ENCODE results near the gene HOXA9. TPM values are rescaled to one million over a fixed set of nuclear protein-coding genes. Genes with fewer than 3 reads are reported as not detected.

HOXA9 gene
- total RNA-seq, 1 experiment from 2014 or later: 6.9 TPM

DNA sequence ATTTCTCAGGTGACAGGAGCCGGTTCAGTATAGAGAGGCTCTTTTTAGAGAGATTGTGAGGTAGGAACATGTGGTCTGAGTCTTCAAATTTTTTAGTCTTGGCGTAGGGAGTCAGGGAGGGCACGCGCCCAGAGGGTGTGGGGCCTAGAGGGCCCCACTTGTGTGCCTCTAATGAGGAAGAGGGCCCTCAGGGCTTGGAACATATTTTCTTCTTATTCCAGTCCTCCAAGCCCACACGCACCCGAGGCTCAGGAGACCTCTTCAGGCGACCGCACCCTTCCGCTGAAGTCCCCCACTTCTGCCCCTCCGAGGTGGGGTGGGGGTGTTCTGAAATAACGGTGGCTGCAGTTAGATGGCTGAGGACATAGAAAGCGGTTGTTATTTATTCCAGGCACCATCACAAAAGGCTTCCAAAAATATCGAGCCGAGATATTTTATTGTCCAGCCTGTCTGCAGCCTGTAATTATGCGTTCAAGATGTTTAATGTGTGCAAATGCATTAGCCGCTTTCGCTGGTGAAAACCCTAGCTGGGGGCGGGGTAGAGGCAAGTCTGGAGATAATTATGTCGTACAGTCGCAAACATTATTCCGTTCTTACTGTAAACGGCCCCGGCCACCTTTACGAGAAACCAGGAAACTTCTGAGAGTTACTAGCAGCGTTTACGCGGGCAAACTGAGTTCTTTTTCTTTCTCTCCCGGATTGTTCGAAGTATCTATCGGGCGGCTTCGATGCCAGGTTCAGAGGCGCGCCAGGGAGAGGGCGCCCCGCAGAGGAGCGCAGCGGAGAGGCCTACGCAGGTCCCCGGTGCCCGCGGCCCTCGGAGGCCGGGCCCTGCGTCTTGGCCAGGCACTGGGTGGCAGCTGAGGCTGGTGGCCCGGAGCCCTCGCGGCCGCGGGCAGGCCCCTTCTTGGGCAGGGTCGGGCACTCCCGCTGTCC lies 47.4 kb upstream of the HOXA9 start:
- TF ChIP-seq, protein P1, sequence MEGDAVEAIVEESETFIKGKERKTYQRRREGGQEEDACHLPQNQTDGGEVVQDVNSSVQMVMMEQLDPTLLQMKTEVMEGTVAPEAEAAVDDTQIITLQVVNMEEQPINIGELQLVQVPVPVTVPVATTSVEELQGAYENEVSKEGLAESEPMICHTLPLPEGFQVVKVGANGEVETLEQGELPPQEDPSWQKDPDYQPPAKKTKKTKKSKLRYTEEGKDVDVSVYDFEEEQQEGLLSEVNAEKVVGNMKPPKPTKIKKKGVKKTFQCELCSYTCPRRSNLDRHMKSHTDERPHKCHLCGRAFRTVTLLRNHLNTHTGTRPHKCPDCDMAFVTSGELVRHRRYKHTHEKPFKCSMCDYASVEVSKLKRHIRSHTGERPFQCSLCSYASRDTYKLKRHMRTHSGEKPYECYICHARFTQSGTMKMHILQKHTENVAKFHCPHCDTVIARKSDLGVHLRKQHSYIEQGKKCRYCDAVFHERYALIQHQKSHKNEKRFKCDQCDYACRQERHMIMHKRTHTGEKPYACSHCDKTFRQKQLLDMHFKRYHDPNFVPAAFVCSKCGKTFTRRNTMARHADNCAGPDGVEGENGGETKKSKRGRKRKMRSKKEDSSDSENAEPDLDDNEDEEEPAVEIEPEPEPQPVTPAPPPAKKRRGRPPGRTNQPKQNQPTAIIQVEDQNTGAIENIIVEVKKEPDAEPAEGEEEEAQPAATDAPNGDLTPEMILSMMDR (IDR thresholded peaks at IDR 0.05; ENCODE audit: unreplicated experiment): no peak
- Mint-ChIP-seq H3K36me3 (ENCODE audit: insufficient read depth, unreplicated experiment) (no peaks in the 10 kb centered on the region), H3K4me1 (ENCODE audit: insufficient read depth, unreplicated experiment) (no peaks in the 10 kb centered on the region), H3K27ac (ENCODE audit: low read depth, unreplicated experiment) (no peak overlapping the region), H3K27me3 (ENCODE audit: insufficient read depth, unreplicated experiment) (no peaks in the 10 kb centered on the region), H3K4me3 (ENCODE audit: unreplicated experiment) (no peak overlapping the region), H3K9me3 (ENCODE audit: unreplicated experiment) (no peaks in the 10 kb centered on the region)
- BruUV-seq (replicated peaks): no TSS peak
- ChIA-PET POLR2A (no interaction called here), CTCF (interaction anchor here (1.8 kb wide), 1 partner anchor 393 kb away, joined by 5 read pairs; no protein-coding TSS in a partner anchor)
- intact Hi-C loops (cut with micrococcal nuclease): no loop called here
- DNase-seq (ENCODE audit: unreplicated experiment): no peak

DNA sequence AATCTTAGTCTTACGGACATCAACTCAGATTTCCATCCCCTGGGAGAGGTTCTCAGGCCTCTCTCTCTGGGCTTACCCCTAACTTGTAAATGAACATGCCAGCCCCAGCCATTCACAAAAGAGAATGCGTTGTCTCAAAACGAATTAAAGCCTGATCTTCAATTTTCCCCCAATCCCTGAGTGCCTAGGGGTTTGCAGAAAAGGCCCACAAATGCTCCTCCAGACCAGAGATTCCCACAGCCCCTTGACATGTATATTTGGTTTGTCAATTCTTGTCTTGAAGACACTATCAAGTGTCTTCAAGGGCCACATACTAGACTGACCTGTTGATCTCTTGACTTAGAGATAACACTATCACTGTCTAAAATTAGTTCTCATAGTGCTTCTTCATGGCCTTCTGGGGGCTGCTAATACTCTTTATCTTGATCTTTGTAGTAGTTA lies 46.4 kb upstream of the HOXA9 start:
- intact Hi-C loops (cut with micrococcal nuclease): no loop called here
- POLR2A ChIA-PET: interaction anchor here (0.7 kb wide), 1 partner anchor 802 kb away, joined by 3 read pairs; no protein-coding TSS in a partner anchor
- H3K36me3 Mint-ChIP-seq (ENCODE audit: insufficient read depth, unreplicated experiment): no peaks in the 10 kb centered on the region
- BruUV-seq (replicated peaks): no TSS peak
- H3K27ac Mint-ChIP-seq (ENCODE audit: low read depth, unreplicated experiment): no peak overlapping the region
- H3K27me3 Mint-ChIP-seq (ENCODE audit: insufficient read depth, unreplicated experiment): peaks cover 6% of the 10 kb centered on the region
- H3K4me1 Mint-ChIP-seq (ENCODE audit: insufficient read depth, unreplicated experiment): no peaks in the 10 kb centered on the region
- CTCF ChIA-PET: interaction anchor here (0.6 to 6.5 kb wide), 11 partner anchors 11 to 562 kb away, joined by 3 to 71 read pairs (median 6); no protein-coding TSS in a partner anchor
- H3K9me3 Mint-ChIP-seq (ENCODE audit: unreplicated experiment): no peaks in the 10 kb centered on the region
- no peak overlapping the region for H3K4me3 Mint-ChIP-seq (ENCODE audit: unreplicated experiment)
- no peak for DNase-seq (ENCODE audit: unreplicated experiment)
- TF ChIP-seq, protein P1 (IDR thresholded peaks at IDR 0.05; ENCODE audit: unreplicated experiment): no peak

DNA sequence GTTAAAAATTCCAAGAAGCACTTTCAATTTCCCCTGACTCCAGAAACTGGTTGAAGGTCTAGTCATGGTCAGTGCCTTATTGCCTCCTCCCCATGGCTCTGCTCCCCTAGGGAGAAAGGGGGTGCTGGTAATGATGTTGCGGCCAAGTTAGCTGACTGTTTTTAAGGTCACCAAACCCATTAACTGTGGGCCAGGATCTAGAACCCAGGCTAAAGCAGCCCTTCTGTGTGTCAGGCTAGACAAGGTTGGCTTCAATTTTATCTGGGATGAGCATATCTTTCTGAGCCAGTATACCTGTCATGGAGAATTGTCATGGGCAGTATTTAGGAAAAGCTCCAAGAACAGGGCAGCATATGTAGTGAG lies 45.7 kb upstream of the HOXA9 start:
- Mint-ChIP-seq H3K4me1 (ENCODE audit: insufficient read depth, unreplicated experiment) (no peaks in the 10 kb centered on the region), H3K27me3 (ENCODE audit: insufficient read depth, unreplicated experiment) (peaks cover 13% of the 10 kb centered on the region), H3K4me3 (ENCODE audit: unreplicated experiment) (no peak overlapping the region), H3K27ac (ENCODE audit: low read depth, unreplicated experiment) (no peak overlapping the region), H3K9me3 (ENCODE audit: unreplicated experiment) (no peaks in the 10 kb centered on the region), H3K36me3 (ENCODE audit: insufficient read depth, unreplicated experiment) (no peaks in the 10 kb centered on the region)
- intact Hi-C loops (cut with micrococcal nuclease): no loop called here
- ChIA-PET CTCF (interaction anchor here (0.6 to 6.5 kb wide), 26 partner anchors 12 to 710 kb away, joined by 3 to 71 read pairs (median 5); no protein-coding TSS in a partner anchor), POLR2A (interaction anchor here (0.7 kb wide), 1 partner anchor 803 kb away, joined by 3 read pairs; no protein-coding TSS in a partner anchor)
- no peak for DNase-seq (ENCODE audit: unreplicated experiment)
- TF ChIP-seq, protein P1 (IDR thresholded peaks at IDR 0.05; ENCODE audit: unreplicated experiment): no peak
- no TSS peak for BruUV-seq (replicated peaks)

DNA sequence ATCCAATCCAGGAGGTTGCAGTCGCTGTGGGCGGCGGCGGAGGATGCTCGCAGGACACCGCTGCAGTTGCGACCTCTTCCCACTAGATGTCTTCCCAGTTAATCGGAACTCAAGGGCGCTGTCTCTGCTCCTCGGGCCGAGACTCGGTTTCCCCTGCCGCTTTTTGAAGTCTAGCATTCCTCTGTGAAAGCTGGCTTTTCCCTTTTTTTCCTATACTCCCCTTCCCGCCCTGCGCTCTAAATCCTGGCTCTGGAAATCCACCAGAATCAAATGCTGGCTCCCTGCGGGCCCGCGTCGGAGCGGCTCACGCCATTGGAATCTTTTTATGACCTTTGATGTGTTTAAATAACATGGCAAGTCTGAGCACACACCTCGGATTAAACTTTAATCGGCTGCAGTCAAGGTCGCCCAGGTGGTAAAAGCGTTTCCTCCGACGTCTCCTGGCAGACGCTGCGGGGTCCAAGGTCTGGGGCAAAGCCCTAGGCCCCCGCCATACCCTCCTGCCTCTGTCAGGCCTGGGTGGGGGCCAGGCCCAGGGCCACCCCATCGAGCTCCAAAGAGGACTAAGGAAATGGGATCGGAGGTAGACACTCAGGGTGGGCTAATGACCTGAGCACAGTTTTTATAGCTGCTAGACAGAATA lies 45.2 kb upstream of the HOXA9 start:
- peaks cover 18% of the 10 kb centered on the region for H3K27me3 Mint-ChIP-seq (ENCODE audit: insufficient read depth, unreplicated experiment)

More for the DNA sequence above, 45.2 kb upstream of the HOXA9 start:
- ChIA-PET POLR2A (no interaction called here), CTCF (interaction anchor here (0.6 to 6.5 kb wide), 31 partner anchors 12 to 710 kb away, joined by 3 to 71 read pairs (median 4); no protein-coding TSS in a partner anchor)
- intact Hi-C loops (cut with micrococcal nuclease): loop anchor here (1.0 kb wide), 1 partner anchor 366 kb away; no protein-coding TSS in a partner anchor
- DNase-seq (ENCODE audit: unreplicated experiment): peak; percentile 52
- Mint-ChIP-seq H3K36me3 (ENCODE audit: insufficient read depth, unreplicated experiment) (no peaks in the 10 kb centered on the region), H3K27ac (ENCODE audit: low read depth, unreplicated experiment) (no peak overlapping the region), H3K9me3 (ENCODE audit: unreplicated experiment) (no peaks in the 10 kb centered on the region), H3K4me1 (ENCODE audit: insufficient read depth, unreplicated experiment) (no peaks in the 10 kb centered on the region), H3K4me3 (ENCODE audit: unreplicated experiment) (no peak overlapping the region)
- TF ChIP-seq, protein P1 (IDR thresholded peaks at IDR 0.05; ENCODE audit: unreplicated experiment): peak; percentile 81
- no TSS peak for BruUV-seq (replicated peaks)
